ENCODE results near the gene LRFN2.

The LRFN2 gene

GRCh38 chr6:40400738-40401137 is 186.4 kb downstream of the LRFN2 start:
- DNase-seq (ENCODE audit: low read depth in 3 of 3): no peak

DNA sequence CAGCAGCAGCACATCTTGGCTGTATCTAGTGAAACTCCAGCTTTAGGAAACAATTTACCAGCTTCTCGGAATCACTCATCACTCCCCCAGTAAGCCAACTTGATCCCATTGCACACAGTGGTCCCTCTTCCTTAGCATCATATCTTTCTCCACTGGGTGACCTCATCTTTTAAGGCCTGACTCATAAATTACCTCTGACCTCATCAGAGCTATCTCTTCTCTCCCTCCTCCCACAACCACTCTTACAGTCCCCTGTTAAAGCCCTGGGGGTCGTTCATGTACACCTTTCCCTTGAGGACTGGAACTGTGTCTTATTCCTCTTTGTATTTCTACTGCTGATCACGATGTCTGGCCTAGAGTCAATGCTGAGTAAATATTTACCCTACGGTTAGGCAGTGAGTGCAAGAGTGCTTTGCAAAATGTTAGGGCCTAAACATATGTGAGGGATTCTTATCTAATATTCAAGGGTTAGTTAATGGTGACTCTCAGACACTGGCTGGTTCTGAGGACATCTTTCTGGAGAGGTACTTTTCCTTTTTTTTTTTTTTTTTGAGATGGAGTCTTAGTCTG is 187.2 kb downstream of the LRFN2 start:
- DNase-seq (ENCODE audit: low read depth in 3 of 3): no peak

GRCh38 chr6:40398810-40399477 is 188.2 kb downstream of the LRFN2 start:
- DNase-seq (ENCODE audit: low read depth in 3 of 3): no peak

- DNase-seq (ENCODE audit: low read depth in 3 of 3): no peak
Measured at GRCh38 chr6:40398034-40398691, 189.0 kb downstream of the LRFN2 start.

- no peak for DNase-seq (ENCODE audit: low read depth in 3 of 3)
Measured at GRCh38 chr6:40397287-40398033, 189.7 kb downstream of the LRFN2 start.

DNA sequence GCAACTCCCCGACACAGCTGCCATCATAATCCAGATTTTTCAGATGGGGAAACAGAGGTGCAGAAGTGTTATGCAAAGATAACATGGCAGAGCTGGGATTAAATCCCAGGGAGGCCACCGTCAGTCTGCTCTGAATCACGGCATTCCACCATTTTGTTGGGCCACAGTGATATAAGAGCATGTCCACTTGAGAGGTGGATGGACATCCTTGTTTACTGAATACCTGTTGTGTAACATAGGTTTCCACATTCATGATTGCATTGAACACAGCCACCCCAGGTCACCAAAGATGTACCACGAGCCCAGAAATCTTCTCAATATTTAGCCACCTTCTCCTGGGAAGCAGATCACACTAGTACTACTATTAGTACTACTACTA is 191.5 kb downstream of the LRFN2 start:
- DNase-seq (ENCODE audit: low read depth in 3 of 3): no peak

GRCh38 chr6:40395066-40395697 is 192.0 kb downstream of the LRFN2 start:
- no peak for DNase-seq (ENCODE audit: low read depth in 3 of 3)

DNA sequence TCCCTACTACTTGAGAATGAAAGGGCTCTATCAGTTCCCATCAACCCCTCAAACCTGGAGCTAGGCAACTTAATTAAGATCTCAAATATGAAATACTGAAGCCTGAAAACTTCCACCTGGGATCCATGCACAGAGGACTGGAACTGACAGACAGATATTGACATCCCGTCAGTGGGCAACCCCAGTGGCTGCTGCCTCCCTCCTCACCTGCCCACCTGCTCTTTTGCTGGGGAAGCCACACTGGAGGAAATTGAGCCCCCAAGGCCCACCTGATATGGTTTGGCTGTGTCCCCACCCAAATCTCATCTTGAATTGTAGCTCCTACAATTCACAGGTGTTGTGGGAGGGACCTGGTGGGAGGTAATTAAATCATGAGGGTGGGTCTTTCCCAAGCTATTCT is 192.8 kb downstream of the LRFN2 start:
- no peak for DNase-seq (ENCODE audit: low read depth in 3 of 3)

- DNase-seq (ENCODE audit: low read depth in 3 of 3): no peak
Measured at GRCh38 chr6:40393641-40394040, 193.5 kb downstream of the LRFN2 start.

DNA sequence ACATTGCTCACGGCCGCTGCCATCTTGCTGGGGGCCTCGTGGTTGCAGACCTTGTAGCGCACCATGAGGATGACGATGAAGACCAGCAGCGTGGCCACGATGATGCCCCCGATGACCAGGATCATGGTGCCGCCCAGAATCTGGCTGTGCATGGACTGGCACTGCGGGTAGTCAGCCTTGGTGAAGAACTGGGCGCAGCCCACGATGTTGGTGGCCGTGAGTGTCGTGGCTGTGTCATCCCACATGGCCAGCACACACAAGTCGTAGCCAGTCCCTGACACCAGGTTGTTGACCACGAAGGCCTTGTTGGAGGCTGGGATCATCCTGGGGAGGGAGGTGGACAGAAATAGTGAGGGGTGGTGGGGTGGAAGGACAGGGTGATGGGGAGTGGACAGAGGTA is 194.6 kb downstream of the LRFN2 start:
- DNase-seq (ENCODE audit: low read depth in 3 of 3): no peak

DNA sequence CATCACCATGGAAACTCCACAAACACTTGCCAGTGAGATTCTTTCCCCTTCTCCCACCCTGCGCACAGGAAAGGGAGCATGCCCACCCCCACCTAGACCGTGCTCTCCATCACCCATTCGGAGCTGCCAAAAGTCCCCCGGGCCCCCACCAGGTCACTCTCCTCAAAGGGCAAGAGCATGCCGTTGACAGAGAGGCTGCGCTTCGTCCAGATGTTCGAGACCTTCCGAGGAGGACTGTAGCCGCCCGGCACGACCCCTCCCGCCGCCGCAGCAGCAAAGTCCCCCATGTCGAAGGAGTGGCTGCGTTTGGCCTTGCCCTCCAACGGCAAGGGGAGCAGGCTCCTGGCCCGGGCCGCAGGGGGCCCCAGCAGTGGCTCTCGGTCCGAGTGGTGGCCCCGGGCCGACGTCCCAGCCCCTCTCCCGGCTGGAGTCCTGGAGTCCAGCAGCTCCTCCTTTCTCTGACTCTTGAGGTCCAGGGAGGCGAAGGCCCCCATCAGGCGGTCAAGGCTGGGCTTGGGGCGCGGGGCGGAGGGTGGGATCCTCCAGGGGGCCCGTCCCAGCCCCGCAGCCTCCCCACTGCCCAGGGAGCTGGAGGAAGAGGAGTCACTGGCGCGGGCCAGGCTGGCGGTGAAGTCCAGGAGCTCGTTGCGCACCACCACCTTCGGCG is 195.2 kb downstream of the LRFN2 start:
- no peak for DNase-seq (ENCODE audit: low read depth in 3 of 3)

DNA sequence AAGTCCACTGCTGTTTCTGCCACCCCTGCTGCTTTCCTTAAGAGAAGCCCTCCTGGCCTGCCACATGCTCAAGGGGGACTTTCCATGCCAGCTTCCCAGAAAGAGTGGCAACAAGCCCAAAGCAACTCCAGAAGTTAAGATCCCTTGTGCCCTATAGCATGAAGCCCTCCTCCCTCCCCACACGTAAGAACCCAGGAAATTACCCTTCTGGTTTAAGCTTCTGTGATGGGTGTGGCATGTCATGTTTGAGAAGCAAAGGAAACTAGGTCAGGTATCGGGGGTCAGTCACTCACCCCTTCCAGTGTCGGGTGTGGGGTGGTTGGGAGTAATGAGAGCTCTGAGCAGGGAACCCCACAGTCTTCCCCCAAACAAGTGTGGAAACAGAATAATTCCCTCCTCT is 196.1 kb downstream of the LRFN2 start:
- no peak for DNase-seq (ENCODE audit: low read depth in 3 of 3)

GRCh38 chr6:40390144-40390800 is 196.9 kb downstream of the LRFN2 start:
- no peak for DNase-seq (ENCODE audit: low read depth in 3 of 3)

DNA sequence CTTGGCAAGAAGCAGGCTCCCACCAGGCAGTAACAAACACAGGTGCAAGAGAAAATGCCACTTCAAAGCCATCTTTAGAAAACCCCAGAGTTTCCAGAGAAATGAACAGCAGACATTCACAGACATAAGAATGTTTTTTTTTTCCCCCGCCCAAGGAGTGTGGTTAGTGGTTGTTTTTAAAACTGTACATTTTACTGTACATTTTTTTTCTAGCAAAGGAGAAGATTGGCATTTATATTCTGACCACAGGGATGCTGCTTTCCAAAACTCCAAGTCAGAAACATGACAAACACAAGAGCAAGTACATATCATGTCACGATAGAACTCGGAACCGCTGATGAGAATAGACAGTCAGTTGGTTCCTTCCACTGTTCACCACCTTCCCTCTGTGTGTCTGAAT is 197.9 kb downstream of the LRFN2 start:
- DNase-seq (ENCODE audit: low read depth in 3 of 3): no peak

DNA sequence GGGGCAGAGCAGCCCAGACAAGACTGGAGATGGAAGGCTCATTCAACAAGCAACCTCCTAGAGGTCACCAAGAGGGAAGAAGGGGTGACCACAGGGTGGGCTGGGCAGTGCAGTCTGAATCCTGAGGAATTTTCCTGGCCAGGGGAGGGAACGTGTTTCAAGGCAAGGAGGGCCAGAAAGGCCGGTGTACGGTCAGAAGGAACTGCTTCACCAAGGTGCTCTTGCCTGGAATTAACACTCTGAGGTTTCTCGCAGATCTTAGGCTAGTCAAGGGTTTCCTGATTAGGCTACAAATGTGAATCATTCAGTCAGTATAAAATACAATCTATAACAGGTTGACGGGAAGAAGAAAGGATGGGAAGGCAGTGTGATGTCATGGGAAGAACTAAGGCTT is 199.3 kb downstream of the LRFN2 start:
- DNase-seq (ENCODE audit: low read depth in 3 of 3): no peak

- DNase-seq (ENCODE audit: low read depth in 3 of 3): no peak
Measured at GRCh38 chr6:40387127-40387870, 199.9 kb downstream of the LRFN2 start.

DNA sequence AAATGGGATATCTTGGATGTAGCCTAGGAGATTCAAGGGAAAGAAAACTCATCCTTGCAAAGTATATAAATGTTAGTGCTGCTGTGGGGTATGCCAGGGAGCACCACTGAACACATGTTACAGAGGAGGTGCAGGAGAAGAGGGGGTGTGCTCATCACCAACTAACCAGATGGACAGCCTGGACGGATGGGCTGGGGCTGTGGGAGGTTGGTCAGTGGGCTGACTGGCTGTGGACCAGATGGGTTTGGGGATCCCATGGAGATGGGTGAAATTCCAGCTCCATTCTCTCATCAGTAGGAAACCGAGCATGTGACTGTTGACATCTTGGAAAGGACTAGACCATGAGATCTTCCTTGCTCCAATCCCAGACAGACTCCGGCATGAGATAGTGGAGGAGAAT is 201.0 kb downstream of the LRFN2 start:
- DNase-seq (ENCODE audit: low read depth in 3 of 3): no peak

DNA sequence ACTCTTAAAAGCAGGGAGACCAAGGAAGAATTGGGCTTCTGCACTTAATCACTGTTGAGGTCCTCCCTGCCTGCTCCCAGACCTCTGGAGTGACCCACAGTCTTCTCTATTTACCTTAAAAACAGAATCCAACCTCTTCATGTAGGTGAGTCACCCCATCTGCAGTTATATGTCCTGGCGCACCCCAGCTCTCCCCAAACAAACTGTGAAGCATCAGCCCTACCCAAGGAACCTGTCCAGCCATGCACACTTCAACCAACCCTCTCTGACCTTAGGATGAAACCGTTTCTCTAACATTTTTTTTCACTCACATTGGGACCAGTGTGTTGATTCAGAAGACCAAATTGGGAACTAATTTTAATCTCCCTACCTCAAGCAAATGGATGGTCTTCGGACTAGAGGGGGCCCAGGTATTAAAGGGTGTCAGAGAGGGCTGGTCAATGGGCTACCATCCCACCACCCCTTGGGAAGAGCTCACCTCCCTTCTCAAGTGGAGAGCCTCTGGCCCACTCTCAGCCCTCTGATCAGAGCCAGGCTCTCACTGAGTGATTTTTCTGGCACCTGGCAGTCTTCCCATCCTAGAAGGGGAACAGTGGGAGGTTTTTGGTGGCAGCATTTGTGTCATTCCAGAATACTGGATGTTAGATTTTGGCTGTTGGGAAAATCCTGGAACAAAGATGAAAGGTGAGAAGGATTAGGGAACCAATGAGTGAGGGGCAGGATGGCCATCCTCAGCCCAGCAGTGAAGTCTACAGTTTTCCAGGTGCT is 203.6 kb downstream of the LRFN2 start:
- DNase-seq (ENCODE audit: low read depth in 3 of 3): no peak

DNA sequence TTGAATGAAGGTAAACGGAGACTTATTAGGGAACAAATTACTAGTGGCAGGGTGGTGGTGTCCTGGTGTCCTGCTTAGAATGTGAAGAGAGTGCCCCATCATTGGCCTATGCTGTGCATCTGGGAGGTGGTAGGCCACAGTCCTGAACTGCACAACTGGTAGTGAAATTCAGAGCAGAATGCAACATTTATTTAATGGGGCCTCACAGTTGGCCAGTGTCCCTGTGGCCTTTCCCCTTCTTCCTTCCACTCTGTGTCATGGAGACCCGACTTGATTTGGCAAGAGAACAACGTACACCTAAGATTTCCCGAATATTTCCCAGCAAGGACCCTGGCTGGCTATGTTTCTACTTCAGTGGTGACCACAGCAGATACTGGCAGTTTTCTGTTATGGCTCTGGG is 206.9 kb downstream of the LRFN2 start:
- DNase-seq (ENCODE audit: low read depth in 3 of 3): no peak

GRCh38 chr6:40379811-40380210 is 207.4 kb downstream of the LRFN2 start:
- no peak for DNase-seq (ENCODE audit: low read depth in 3 of 3)

All from stimulated activated CD4-positive, alpha-beta T cell treated with anti-CD3 and anti-CD28 coated beads, TNF-alpha, amount 100 ng/mL, for 24 hours (primary cell).